Measurements from ENCODE around the gene CPNE7. TPM values are rescaled to one million over a fixed set of nuclear protein-coding genes. Genes with fewer than 3 reads are reported as not detected.

The CPNE7 gene
- total RNA-seq, 1 experiment from 2014 or later, result 40.4 TPM

DNA sequence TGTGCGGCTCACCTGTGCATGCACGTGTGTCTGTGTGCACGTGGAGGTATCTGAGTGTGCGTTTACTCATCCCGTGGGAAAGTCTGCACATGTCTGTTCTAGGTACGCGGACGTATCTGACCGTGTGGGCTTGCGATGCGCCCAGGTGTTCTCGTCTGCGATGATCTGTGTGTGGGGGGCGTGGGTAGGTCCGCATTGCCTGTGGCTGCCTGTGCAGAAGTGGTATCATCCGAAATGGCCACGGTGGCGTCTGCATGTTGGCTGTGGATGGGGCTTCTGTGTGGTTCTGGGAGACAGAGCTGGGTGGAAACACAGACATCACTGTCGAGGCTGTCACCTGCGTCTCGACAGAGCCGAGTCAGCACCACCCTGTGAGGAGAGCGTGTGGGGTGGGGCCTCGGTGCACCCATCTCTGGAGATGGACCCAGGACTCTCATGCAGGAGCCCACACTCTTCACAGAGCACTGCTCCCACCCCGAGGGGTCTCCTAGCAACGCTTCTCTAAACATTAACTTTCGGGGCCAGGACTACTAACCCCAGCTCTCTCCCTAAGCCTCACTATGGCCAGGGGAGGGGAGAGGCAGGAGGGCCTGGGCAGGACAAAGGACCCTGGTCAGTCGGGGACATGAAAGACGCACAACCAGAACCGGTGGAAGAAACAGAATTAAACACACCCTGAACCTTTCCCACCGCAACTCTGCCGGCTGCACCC is 46.3 kb downstream of the CPNE7 start:
- Mint-ChIP-seq H3K4me3 (ENCODE audit: unreplicated experiment) (no peak overlapping the region), H3K4me1 (ENCODE audit: low read depth, unreplicated experiment) (peaks cover 25% of the 10 kb centered on the region), H3K9me3 (ENCODE audit: unreplicated experiment) (no peaks in the 10 kb centered on the region), H3K36me3 (ENCODE audit: insufficient read depth, unreplicated experiment) (peaks cover 10% of the 10 kb centered on the region), H3K27me3 (ENCODE audit: insufficient read depth, unreplicated experiment) (no peaks in the 10 kb centered on the region), H3K27ac (ENCODE audit: unreplicated experiment) (peak overlapping the region; percentile 42)
- peaks cover 40% of the 10 kb centered on the region for H3K4me1 ChIP-seq
- intact Hi-C loops (cut with micrococcal nuclease; ENCODE audit: unreplicated experiment), result no loop called here
- TF ChIP-seq, protein P1, sequence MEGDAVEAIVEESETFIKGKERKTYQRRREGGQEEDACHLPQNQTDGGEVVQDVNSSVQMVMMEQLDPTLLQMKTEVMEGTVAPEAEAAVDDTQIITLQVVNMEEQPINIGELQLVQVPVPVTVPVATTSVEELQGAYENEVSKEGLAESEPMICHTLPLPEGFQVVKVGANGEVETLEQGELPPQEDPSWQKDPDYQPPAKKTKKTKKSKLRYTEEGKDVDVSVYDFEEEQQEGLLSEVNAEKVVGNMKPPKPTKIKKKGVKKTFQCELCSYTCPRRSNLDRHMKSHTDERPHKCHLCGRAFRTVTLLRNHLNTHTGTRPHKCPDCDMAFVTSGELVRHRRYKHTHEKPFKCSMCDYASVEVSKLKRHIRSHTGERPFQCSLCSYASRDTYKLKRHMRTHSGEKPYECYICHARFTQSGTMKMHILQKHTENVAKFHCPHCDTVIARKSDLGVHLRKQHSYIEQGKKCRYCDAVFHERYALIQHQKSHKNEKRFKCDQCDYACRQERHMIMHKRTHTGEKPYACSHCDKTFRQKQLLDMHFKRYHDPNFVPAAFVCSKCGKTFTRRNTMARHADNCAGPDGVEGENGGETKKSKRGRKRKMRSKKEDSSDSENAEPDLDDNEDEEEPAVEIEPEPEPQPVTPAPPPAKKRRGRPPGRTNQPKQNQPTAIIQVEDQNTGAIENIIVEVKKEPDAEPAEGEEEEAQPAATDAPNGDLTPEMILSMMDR (IDR thresholded peaks at IDR 0.05; ENCODE audit: insufficient read depth in 1 of 2, low read depth in 1 of 2, low read length in 1 of 2, severe bottlenecking in 1 of 2, unreplicated experiment in 1 of 2), result no peak
- no peaks in the 10 kb centered on the region for H3K9me3 ChIP-seq
- no peak overlapping the region for H3K4me3 ChIP-seq (ENCODE audit: low read depth, low read length)
- H3K36me3 ChIP-seq (ENCODE audit: control insufficient read depth, insufficient read depth, low read length), result no peaks in the 10 kb centered on the region
- CTCF ChIA-PET, result no interaction called here
- POLR2A ChIA-PET, result interaction anchor here (0.6 kb wide), 1 partner anchor 10 kb away, joined by 3 read pairs; no protein-coding TSS in a partner anchor
- no peaks in the 10 kb centered on the region for H3K27me3 ChIP-seq (replicated peaks; ENCODE audit: control insufficient read depth, insufficient read depth, low read length)
- no peak for DNase-seq
- no TSS peak for BruUV-seq (replicated peaks)

DNA sequence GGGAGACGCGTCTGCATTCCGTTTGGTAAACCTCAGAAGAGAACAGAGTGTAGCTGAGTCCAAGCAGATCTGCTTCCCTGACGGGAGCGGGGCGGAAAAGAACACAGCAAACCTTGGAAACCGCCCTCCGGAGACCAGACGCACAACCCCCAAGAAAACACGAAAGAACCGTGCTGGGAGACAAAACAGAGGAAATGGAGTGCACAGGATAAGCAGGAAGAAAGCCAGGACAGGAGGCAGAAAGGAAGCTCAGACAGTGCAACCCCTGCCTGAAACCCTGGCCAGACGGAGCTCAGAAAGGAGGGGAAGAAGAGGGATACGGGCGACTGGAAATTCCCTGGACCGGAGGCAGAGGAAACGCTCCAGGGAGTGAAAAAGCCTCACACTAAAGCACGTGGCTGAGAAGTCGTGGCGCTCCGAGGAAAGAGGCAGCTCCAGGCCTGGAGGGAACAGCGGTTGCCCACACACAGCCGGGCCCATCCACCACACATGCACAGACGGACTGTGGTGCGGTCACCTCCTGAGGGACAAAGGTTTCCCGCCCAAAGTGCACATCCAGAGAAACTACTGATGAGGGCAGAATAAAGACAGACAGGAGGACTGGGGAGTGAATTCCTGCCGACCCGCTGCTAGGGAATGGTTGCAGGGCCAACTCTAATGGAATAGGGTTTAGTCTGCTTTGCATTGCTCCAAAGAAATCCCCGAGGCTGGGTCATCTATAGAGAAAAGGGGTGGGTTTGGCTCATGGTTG is 48.1 kb downstream of the CPNE7 start:
- peaks cover 10% of the 10 kb centered on the region for H3K36me3 Mint-ChIP-seq (ENCODE audit: insufficient read depth, unreplicated experiment)
- intact Hi-C loops (cut with micrococcal nuclease; ENCODE audit: unreplicated experiment), result loop anchor here (2.0 kb wide), 1 partner anchor 17 kb away; no protein-coding TSS in a partner anchor
- H3K4me1 Mint-ChIP-seq (ENCODE audit: low read depth, unreplicated experiment), result peaks cover 25% of the 10 kb centered on the region
- Histone ChIP-seq H3K4me1 (peaks cover 40% of the 10 kb centered on the region), H3K9me3 (0 out of 2 replicates have a peak, but pooled peaks cover under 1% of the 10 kb centered on the region), H3K36me3 (ENCODE audit: control insufficient read depth, insufficient read depth, low read length) (no peaks in the 10 kb centered on the region), H3K4me3 (ENCODE audit: low read depth, low read length) (no peak overlapping the region), H3K27me3 (replicated peaks; ENCODE audit: control insufficient read depth, insufficient read depth, low read length) (no peaks in the 10 kb centered on the region)
- no peaks in the 10 kb centered on the region for H3K9me3 Mint-ChIP-seq (ENCODE audit: unreplicated experiment)
- no TSS peak for BruUV-seq (replicated peaks)
- TF ChIP-seq, protein P1 (IDR thresholded peaks at IDR 0.05; ENCODE audit: insufficient read depth in 1 of 2, low read depth in 1 of 2, low read length in 1 of 2, severe bottlenecking in 1 of 2, unreplicated experiment in 1 of 2), result no peak
- no peak for DNase-seq
- H3K27ac Mint-ChIP-seq (ENCODE audit: unreplicated experiment), result peak overlapping the region; percentile 64
- CTCF ChIA-PET, result no interaction called here
- POLR2A ChIA-PET, result interaction anchor here (0.8 kb wide), 1 partner anchor 13 kb away, joined by 5 read pairs; no protein-coding TSS in a partner anchor
- no peak overlapping the region for H3K4me3 Mint-ChIP-seq (ENCODE audit: unreplicated experiment)
- no peaks in the 10 kb centered on the region for H3K27me3 Mint-ChIP-seq (ENCODE audit: insufficient read depth, unreplicated experiment)

Data from Caco-2 (cell line).